ENCODE measurements around the gene PHF8. TPM values are rescaled to one million over a fixed set of nuclear protein-coding genes. Genes with fewer than 3 reads are reported as not detected.

PHF8 gene
- total and polyA plus RNA-seq, 9 of the 15 experiments (the other 6 are each of a cell fraction or from before 2014, with no cell fraction given), result 2.5 to 25.7 (median 12.1) TPM

GRCh38 chrX:54044126-54044876, at the start of gene PHF8 (continued):
- TF ChIP-seq NR0B1 (IDR thresholded peaks at IDR 0.05; ENCODE audit: partially characterized antibody), result no peak
- no peak for TF ChIP-seq HMBOX1 (IDR thresholded peaks at IDR 0.05)
- peak in 1 of 2 experiments; percentile 5 for TF ChIP-seq E2F6 (IDR thresholded peaks at IDR 0.05; ENCODE audit: borderline replicate concordance in 1 of 2, extremely low read depth in 1 of 2, insufficient read depth in 1 of 2, insufficient read length in 1 of 2, low read depth in 1 of 2, low read length in 1 of 2, poor library complexity in 1 of 2, severe bottlenecking in 1 of 2)
- no peak for TF ChIP-seq HNRNPL (IDR thresholded peaks at IDR 0.05; ENCODE audit: low read depth, low read length)
- no peak for TF ChIP-seq TEAD2 (tag; IDR thresholded peaks at IDR 0.05)
- no peak for TF ChIP-seq E2F3 (CRISPR knock-in tag; IDR thresholded peaks at IDR 0.05)
- TF ChIP-seq ESRRA (IDR thresholded peaks at IDR 0.05; ENCODE audit: borderline replicate concordance, low read depth), result peak; percentile 64
- TF ChIP-seq TEAD4 (IDR thresholded peaks at IDR 0.05; ENCODE audit: low read length), result peak; percentile 64
- TF ChIP-seq TEAD4 (CRISPR knock-in tag; IDR thresholded peaks at IDR 0.05; ENCODE audit: borderline replicate concordance), result 0 out of 2 replicates have a peak, but pooled peaks have one; percentile 38
- no peak for TF ChIP-seq RBM15 (IDR thresholded peaks at IDR 0.05; ENCODE audit: insufficient read depth, low read length)
- no peak for TF ChIP-seq PHTF2 (CRISPR knock-in tag; IDR thresholded peaks at IDR 0.05)
- TF ChIP-seq MITF (IDR thresholded peaks at IDR 0.05), result no peak
- TF ChIP-seq ATF4 (CRISPR knock-in tag; IDR thresholded peaks at IDR 0.05), result no peak
- TF ChIP-seq BDP1 (IDR thresholded peaks at IDR 0.05; ENCODE audit: insufficient read depth, insufficient read length), result no peak
- no peak for TF ChIP-seq NCOR1 (IDR thresholded peaks at IDR 0.05)
- TF ChIP-seq ZNF57 (CRISPR knock-in tag; IDR thresholded peaks at IDR 0.05), result no peak
- TF ChIP-seq RB1 (IDR thresholded peaks at IDR 0.05; ENCODE audit: low read depth), result peak; percentile 52
- TF ChIP-seq SREBF2 (CRISPR knock-in tag; IDR thresholded peaks at IDR 0.05), result no peak

Data from K562 (cell line).